Muscle of arm (tissue), 12 donors: ENCODE measurements around the gene EZH1. TPM values are rescaled to one million over a fixed set of nuclear protein-coding genes. Genes with fewer than 3 reads are reported as not detected.

ENCODE experiments used
- DNase-seq: peaks from one replicate; pipeline ENCODE4 v3.0.0-alpha.2; 2013
- polyA plus RNA-seq, 12 donors: library from polyadenylated mRNA; unstranded; fragments of 120-200 nt; gene quantifications; one replicate each; pipeline ENCODE4 v1.2.1, GENCODE V29; 2013; ENCODE audit not compliant: insufficient read length in 12 of 12

EZH1 gene
- polyA plus RNA-seq, 12 donors: 15.0 to 33.7 (median 22.3) TPM; not detected in 1

GRCh38 chr17:42723636-42724035, 21.2 kb downstream of the EZH1 start:
- no peak for DNase-seq

- peak; percentile 69 for DNase-seq
Observed at GRCh38 chr17:42720996-42721583, 23.8 kb downstream of the EZH1 start.

- no peak for DNase-seq
Observed at GRCh38 chr17:42709561-42709960, 35.3 kb downstream of the EZH1 start.

GRCh38 chr17:42708588-42708987, 36.3 kb downstream of the EZH1 start:
- DNase-seq: no peak

GRCh38 chr17:42706732-42707131, 38.1 kb downstream of the EZH1 start:
- no peak for DNase-seq

GRCh38 chr17:42704837-42705494, 39.9 kb downstream of the EZH1 start:
- DNase-seq: no peak

- no peak for DNase-seq
Observed at GRCh38 chr17:42704490-42704836, 40.4 kb downstream of the EZH1 start.

- no peak for DNase-seq
Observed at GRCh38 chr17:42702446-42702845, 42.4 kb downstream of the EZH1 start.

GRCh38 chr17:42700586-42701289, 44.1 kb downstream of the EZH1 start:
- no peak for DNase-seq

- no peak for DNase-seq
Observed at GRCh38 chr17:42699415-42699740, 45.5 kb downstream of the EZH1 start.

GRCh38 chr17:42698736-42699414, 46.0 kb downstream of the EZH1 start:
- no peak for DNase-seq

- DNase-seq: no peak
Observed at GRCh38 chr17:42697108-42697811, 47.6 kb downstream of the EZH1 start.

GRCh38 chr17:42695500-42695899, 49.3 kb downstream of the EZH1 start:
- DNase-seq: no peak

GRCh38 chr17:42694524-42694923, 50.3 kb downstream of the EZH1 start:
- no peak for DNase-seq

GRCh38 chr17:42692489-42692888, 52.4 kb downstream of the EZH1 start:
- no peak for DNase-seq

GRCh38 chr17:42691021-42691545, 53.8 kb downstream of the EZH1 start:
- no peak for DNase-seq

- DNase-seq: no peak
Observed at GRCh38 chr17:42690596-42690995, 54.2 kb downstream of the EZH1 start.

GRCh38 chr17:42687707-42688320, 57.0 kb downstream of the EZH1 start:
- DNase-seq: no peak

- no peak for DNase-seq
Observed at GRCh38 chr17:42686520-42687128, 58.2 kb downstream of the EZH1 start.

GRCh38 chr17:42685831-42686230, 59.0 kb downstream of the EZH1 start:
- no peak for DNase-seq

- DNase-seq: no peak
Observed at GRCh38 chr17:42684929-42685556, 59.8 kb downstream of the EZH1 start.
